ENCODE measurements around the gene GALNT18. TPM values are rescaled to one million over a fixed set of nuclear protein-coding genes. Genes with fewer than 3 reads are reported as not detected.

GALNT18 gene
- total RNA-seq, 2 donors from 2014 or later, result 5.3 to 7.3 TPM

GRCh38 chr11:11504071-11504470 lies 117.7 kb downstream of the GALNT18 start:
- DNase-seq (no peak), ATAC-seq (no peak)
- Histone ChIP-seq H3K27me3 (no peaks in the 10 kb centered on the region), H3K4me3 (no peak overlapping the region), H3K4me1 (peaks cover 26% of the 10 kb centered on the region), H3K36me3 (replicated peaks in 1 of 2; ENCODE audit: insufficient read depth in 1 of 2, low read depth in 2 of 2) (no peaks in the 10 kb centered on the region), H3K27ac (no peak overlapping the region), H3K9me3 (no peaks in the 10 kb centered on the region)
- intact Hi-C loops (cut with DNase I), result no loop called here
- TF ChIP-seq CTCF (IDR thresholded peaks at IDR 0.05) (no peak), POLR2A (IDR thresholded peaks at IDR 0.05) (no peak)

GRCh38 chr11:11502263-11502861 lies 119.4 kb downstream of the GALNT18 start:
- ATAC-seq, result no peak
- TF ChIP-seq POLR2A (IDR thresholded peaks at IDR 0.05) (no peak), CTCF (IDR thresholded peaks at IDR 0.05) (no peak)
- Histone ChIP-seq H3K4me1 (peaks cover 26% of the 10 kb centered on the region), H3K27ac (peak overlapping the region in 3 of 4 donors; percentile 21 to 50 (median 46)), H3K9me3 (no peaks in the 10 kb centered on the region), H3K4me3 (no peak overlapping the region), H3K27me3 (no peaks in the 10 kb centered on the region), H3K36me3 (replicated peaks in 1 of 2; ENCODE audit: insufficient read depth in 1 of 2, low read depth in 2 of 2) (no peaks in the 10 kb centered on the region)
- intact Hi-C loops (cut with DNase I), result no loop called here
- 54 to 60% methylated on average over 9 of the region's 9 CpGs for WGBS, 2 donors
- no peak for DNase-seq

- Histone ChIP-seq H3K9me3 (no peaks in the 10 kb centered on the region), H3K4me1 (peaks cover 26% of the 10 kb centered on the region), H3K36me3 (replicated peaks in 1 of 2; ENCODE audit: insufficient read depth in 1 of 2, low read depth in 2 of 2) (no peaks in the 10 kb centered on the region), H3K27ac (peak overlapping the region in 3 of 4 donors; percentile 21 to 50 (median 46)), H3K4me3 (no peak overlapping the region), H3K27me3 (no peaks in the 10 kb centered on the region)
- DNase-seq (no peak), ATAC-seq (peak; percentile 36)
- intact Hi-C loops (cut with DNase I), result no loop called here
- WGBS, 2 donors, result 70% methylated on average over 7 to 9 of the region's 9 CpGs
- no peak for TF ChIP-seq CTCF (IDR thresholded peaks at IDR 0.05)
- no peak for TF ChIP-seq POLR2A (IDR thresholded peaks at IDR 0.05)
Observed at GRCh38 chr11:11501546-11502262, 120.1 kb downstream of the GALNT18 start.

GRCh38 chr11:11500744-11501487 lies 120.9 kb downstream of the GALNT18 start:
- TF ChIP-seq POLR2A (IDR thresholded peaks at IDR 0.05), result no peak
- TF ChIP-seq CTCF (IDR thresholded peaks at IDR 0.05), result no peak
- Histone ChIP-seq H3K9me3 (no peaks in the 10 kb centered on the region), H3K27ac (peak overlapping the region in 3 of 4 donors; percentile 21 to 46 (median 26)), H3K36me3 (replicated peaks in 1 of 2; ENCODE audit: insufficient read depth in 1 of 2, low read depth in 2 of 2) (no peaks in the 10 kb centered on the region), H3K4me1 (peaks cover 26% of the 10 kb centered on the region), H3K4me3 (no peak overlapping the region), H3K27me3 (no peaks in the 10 kb centered on the region)
- ATAC-seq, result peak; percentile 34
- 50 to 58% methylated on average over 9 of the region's 9 CpGs for WGBS, 2 donors
- intact Hi-C loops (cut with DNase I), result no loop called here
- no peak for DNase-seq

Measured in body of pancreas (tissue), 4 donors.